HEK293 (cell line): Measurements from ENCODE around the gene HLA-DMB.

Source experiments
- CTCF ChIA-PET: fragments of 350-600 bp; formaldehyde crosslinking; extraction: SDS; loops from one replicate; lab custom pipeline; 2021; ENCODE audit warnings: antibody characterized with exemption; lab: Yijun Ruan, JAX
- POLR2A ChIA-PET: fragments of 300-600 bp; formaldehyde crosslinking; extraction: SDS; loops from one replicate; lab custom pipeline; 2020; ENCODE audit warnings: antibody characterized with exemption, inconsistent platforms; lab: Yijun Ruan, JAX
- H3K27ac ChIP-seq: fragments of 200-500 bp; sonication (Bioruptor generic); 2 replicates; pipeline ENCODE4 v1.5.1; 2014; ENCODE audit warnings: low read depth, low read length, control low read depth, inconsistent platforms; ENCODE audit errors: extremely low read depth
- H3K36me3 ChIP-seq, 2 experiments: fragments of 200-500 bp in 1 of 2; sonication (Bioruptor generic) in 1 of 2; 1 replicate in 1 of 2; 2 replicates in 1 of 2; pipeline ENCODE4 v1.5.1; 2014 to 2017; ENCODE audit warnings: inconsistent platforms in 2 of 2, low read length in 2 of 2; ENCODE audit not compliant: control insufficient read depth in 2 of 2, insufficient read depth in 1 of 2
- H3K4me1 ChIP-seq: fragments of 200-500 bp; sonication (Bioruptor generic); 2 replicates; pipeline ENCODE4 v1.5.1; 2014; ENCODE audit warnings: mild to moderate bottlenecking, low read length, inconsistent platforms; ENCODE audit not compliant: control insufficient read depth, insufficient read depth
- H3K4me3 ChIP-seq: 2 replicates; pipeline ENCODE4 v1.5.1; 2011; ENCODE audit warnings: low read depth, mild to moderate bottlenecking, control low read depth, low read length, moderate library complexity
- H3K9me3 ChIP-seq: fragments of 200-500 bp; sonication (Bioruptor generic); 2 replicates; pipeline ENCODE4 v1.5.1; 2014; ENCODE audit warnings: low read depth, low read length, inconsistent platforms; ENCODE audit not compliant: control insufficient read depth, insufficient read depth
- GFI1B ChIP-seq: fragments of 450-650 bp; formaldehyde crosslinking; IDR thresholded peaks from 2 replicates; pipeline ENCODE4 v1.5.1; 2016; ENCODE audit warnings: missing biosample characterization, missing genetic modification characterization
- HOXD13 ChIP-seq: sonication (generic); formaldehyde crosslinking; IDR thresholded peaks from 2 replicates; pipeline ENCODE4 v1.8.0; 2022; ENCODE audit warnings: missing genetic modification reagents, borderline replicate concordance
- KLF9 ChIP-seq: fragments of 450-650 bp; formaldehyde crosslinking; IDR thresholded peaks from 2 replicates; pipeline ENCODE4 v1.5.1; 2016; ENCODE audit warnings: missing biosample characterization, missing genetic modification characterization, low read depth
- SCRT2 ChIP-seq: fragments of 450-650 bp; formaldehyde crosslinking; IDR thresholded peaks from 2 replicates; pipeline ENCODE4 v1.5.1; 2016; ENCODE audit warnings: missing biosample characterization, missing genetic modification characterization
- SP3 ChIP-seq: fragments of 450-650 bp; formaldehyde crosslinking; IDR thresholded peaks from 2 replicates; pipeline ENCODE4 v1.5.1; 2016; ENCODE audit warnings: missing biosample characterization, missing genetic modification characterization
- ZBTB48 ChIP-seq: fragments of 450-650 bp; formaldehyde crosslinking; IDR thresholded peaks from 2 replicates; pipeline ENCODE4 v1.5.1; 2016; ENCODE audit warnings: missing biosample characterization, missing genetic modification characterization
- ZFHX2 ChIP-seq: fragments of 450-650 bp; formaldehyde crosslinking; conservative IDR thresholded peaks from 2 replicates; pipeline ENCODE4 v1.5.1; 2016; ENCODE audit warnings: missing biosample characterization, missing genetic modification characterization
- ZNF121 ChIP-seq: fragments of 450-650 bp; formaldehyde crosslinking; IDR thresholded peaks from 2 replicates; pipeline ENCODE4 v1.5.1; 2016; ENCODE audit warnings: missing biosample characterization, missing genetic modification characterization
- ZNF423 ChIP-seq: fragments of 450-650 bp; formaldehyde crosslinking; IDR thresholded peaks from 2 replicates; pipeline ENCODE4 v1.5.1; 2016; ENCODE audit warnings: missing biosample characterization, missing genetic modification characterization
- ZNF561 ChIP-seq: fragments of 450-650 bp; IDR thresholded peaks from 2 replicates; pipeline ENCODE4 v1.5.1; 2018; ENCODE audit warnings: missing biosample characterization, missing genetic modification characterization, borderline replicate concordance
- ZNF600 ChIP-seq: fragments of 450-650 bp; formaldehyde crosslinking; IDR thresholded peaks from 2 replicates; pipeline ENCODE4 v1.5.1; 2016; ENCODE audit warnings: missing biosample characterization, missing genetic modification characterization
- ZNF658 ChIP-seq: fragments of 450-650 bp; formaldehyde crosslinking; IDR thresholded peaks from 2 replicates; pipeline ENCODE4; 2016; ENCODE audit warnings: missing biosample characterization, missing genetic modification characterization
- ZNF747 ChIP-seq: fragments of 450-650 bp; formaldehyde crosslinking; IDR thresholded peaks from 2 replicates; pipeline ENCODE4 v1.5.1; 2016; ENCODE audit warnings: missing biosample characterization, missing genetic modification characterization
- ZXDB ChIP-seq: fragments of 450-650 bp; formaldehyde crosslinking; IDR thresholded peaks from 2 replicates; pipeline ENCODE4 v1.5.1; 2016; ENCODE audit warnings: missing biosample characterization, missing genetic modification characterization
- TF ChIP-seq, protein P1 (sequence below): fragments of 450-650 bp; formaldehyde crosslinking; IDR thresholded peaks from 2 replicates; pipeline ENCODE4 v1.5.1; 2016; ENCODE audit warnings: missing biosample characterization, missing genetic modification characterization
- TF ChIP-seq, protein P2 (sequence below): fragments of 450-650 bp; formaldehyde crosslinking; conservative IDR thresholded peaks from 2 replicates; pipeline ENCODE4 v1.5.1; 2016; ENCODE audit warnings: low read depth, missing biosample characterization, missing genetic modification characterization
- TF ChIP-seq, protein P3 (sequence below): fragments of 450-650 bp; formaldehyde crosslinking; IDR thresholded peaks from 2 replicates; pipeline ENCODE4; 2016; ENCODE audit warnings: missing biosample characterization, missing genetic modification characterization

HLA-DMB gene

DNA sequence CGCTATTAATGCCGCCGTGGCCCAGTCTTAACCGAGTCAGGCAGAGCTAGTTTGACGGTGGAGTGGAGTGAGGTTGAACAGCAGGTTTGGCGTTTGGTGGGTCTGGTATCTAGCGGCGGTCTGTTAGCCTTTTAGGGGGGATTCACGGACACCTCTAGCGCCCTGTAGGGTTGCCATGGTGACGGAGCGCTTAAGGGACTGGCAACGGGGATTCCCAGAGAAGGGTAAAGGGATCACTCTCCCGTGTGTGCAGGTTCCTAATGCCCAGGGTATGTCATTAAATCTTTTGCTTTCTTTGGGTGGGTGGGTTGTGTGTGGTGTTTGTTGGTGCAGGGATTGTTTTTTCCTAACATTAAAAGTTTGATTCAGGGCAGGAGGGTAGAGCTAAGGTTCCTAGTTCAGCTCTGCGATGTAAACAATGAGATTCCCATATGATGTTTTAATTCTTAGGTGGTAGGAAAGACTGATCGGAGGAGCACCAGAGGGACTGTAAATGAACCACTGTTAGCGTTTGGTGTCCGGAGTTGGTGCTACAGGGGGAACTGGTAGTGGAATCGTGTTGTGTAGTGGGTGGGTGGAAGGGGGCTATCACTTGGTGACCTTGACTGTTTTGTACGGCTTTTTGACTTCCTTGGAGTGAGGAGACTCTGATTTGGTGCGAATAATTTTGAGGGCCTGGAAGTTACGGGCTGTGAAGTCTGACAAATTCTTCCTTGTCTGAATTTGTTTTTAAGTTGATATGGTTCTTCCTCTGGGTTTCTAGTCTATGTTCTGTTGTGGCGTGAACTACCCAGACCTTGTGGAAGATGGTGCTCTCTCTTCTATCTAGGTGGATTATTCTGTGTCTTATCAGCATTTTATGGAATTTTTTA is 32.6 kb upstream of the HLA-DMB start:
- Histone ChIP-seq H3K4me3 (peak overlapping the region; percentile 97), H3K27ac (peak overlapping the region; percentile 99), H3K4me1 (peaks cover 25% of the 10 kb centered on the region), H3K9me3 (no peaks in the 10 kb centered on the region), H3K36me3 (peaks cover 49 to 75% of the 10 kb centered on the region in 2 experiments)
- ChIA-PET CTCF (interaction anchor here (0.6 to 18.0 kb wide), 6 partner anchors 13 to 331 kb away, joined by 3 to 344 read pairs (median 7); partner anchors contain the start of gene HLA-DMA), POLR2A (interaction anchor here (1.2 to 11.3 kb wide), 19 partner anchors 9 to 1146 kb away, joined by 3 to 405 read pairs (median 24); partner anchors contain the start of genes ATF6B, CUTA, FKBPL and HLA-DMA)
- TF ChIP-seq, protein P1, sequence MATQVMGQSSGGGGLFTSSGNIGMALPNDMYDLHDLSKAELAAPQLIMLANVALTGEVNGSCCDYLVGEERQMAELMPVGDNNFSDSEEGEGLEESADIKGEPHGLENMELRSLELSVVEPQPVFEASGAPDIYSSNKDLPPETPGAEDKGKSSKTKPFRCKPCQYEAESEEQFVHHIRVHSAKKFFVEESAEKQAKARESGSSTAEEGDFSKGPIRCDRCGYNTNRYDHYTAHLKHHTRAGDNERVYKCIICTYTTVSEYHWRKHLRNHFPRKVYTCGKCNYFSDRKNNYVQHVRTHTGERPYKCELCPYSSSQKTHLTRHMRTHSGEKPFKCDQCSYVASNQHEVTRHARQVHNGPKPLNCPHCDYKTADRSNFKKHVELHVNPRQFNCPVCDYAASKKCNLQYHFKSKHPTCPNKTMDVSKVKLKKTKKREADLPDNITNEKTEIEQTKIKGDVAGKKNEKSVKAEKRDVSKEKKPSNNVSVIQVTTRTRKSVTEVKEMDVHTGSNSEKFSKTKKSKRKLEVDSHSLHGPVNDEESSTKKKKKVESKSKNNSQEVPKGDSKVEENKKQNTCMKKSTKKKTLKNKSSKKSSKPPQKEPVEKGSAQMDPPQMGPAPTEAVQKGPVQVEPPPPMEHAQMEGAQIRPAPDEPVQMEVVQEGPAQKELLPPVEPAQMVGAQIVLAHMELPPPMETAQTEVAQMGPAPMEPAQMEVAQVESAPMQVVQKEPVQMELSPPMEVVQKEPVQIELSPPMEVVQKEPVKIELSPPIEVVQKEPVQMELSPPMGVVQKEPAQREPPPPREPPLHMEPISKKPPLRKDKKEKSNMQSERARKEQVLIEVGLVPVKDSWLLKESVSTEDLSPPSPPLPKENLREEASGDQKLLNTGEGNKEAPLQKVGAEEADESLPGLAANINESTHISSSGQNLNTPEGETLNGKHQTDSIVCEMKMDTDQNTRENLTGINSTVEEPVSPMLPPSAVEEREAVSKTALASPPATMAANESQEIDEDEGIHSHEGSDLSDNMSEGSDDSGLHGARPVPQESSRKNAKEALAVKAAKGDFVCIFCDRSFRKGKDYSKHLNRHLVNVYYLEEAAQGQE = 0 out of 2 replicates have a peak, but pooled peaks have one; percentile 20
- TF ChIP-seq ZNF747 (tag by site-specific recombination) (peak; percentile 12; the same call in 1 of the 2 replicates), ZXDB (tag by site-specific recombination) (peak; percentile 92), ZNF121 (tag by site-specific recombination) (no peak), HOXD13 (CRISPR knock-in tag) (no peak; the same call in 1 of the 2 replicates), ZNF561 (tag by site-specific recombination) (no peak), SP3 (tag by site-specific recombination) (peak; percentile 1; the same call in 1 of the 2 replicates), KLF9 (tag by site-specific recombination) (0 out of 2 replicates have a peak, but pooled peaks have one; percentile 17), SCRT2 (tag by site-specific recombination) (no peak), ZNF658 (no peak; the same call in 1 of the 2 replicates), ZBTB48 (tag by site-specific recombination) (peak; percentile 79), ZFHX2 (tag by site-specific recombination) (0 out of 2 replicates have a peak, but pooled peaks have one; percentile 17), GFI1B (0 out of 2 replicates have a peak, but pooled peaks have one; percentile 20), ZNF423 (tag by site-specific recombination) (no peak), ZNF600 (tag by site-specific recombination) (peak; percentile 4; the same call in 1 of the 2 replicates)
- TF ChIP-seq, protein P2, sequence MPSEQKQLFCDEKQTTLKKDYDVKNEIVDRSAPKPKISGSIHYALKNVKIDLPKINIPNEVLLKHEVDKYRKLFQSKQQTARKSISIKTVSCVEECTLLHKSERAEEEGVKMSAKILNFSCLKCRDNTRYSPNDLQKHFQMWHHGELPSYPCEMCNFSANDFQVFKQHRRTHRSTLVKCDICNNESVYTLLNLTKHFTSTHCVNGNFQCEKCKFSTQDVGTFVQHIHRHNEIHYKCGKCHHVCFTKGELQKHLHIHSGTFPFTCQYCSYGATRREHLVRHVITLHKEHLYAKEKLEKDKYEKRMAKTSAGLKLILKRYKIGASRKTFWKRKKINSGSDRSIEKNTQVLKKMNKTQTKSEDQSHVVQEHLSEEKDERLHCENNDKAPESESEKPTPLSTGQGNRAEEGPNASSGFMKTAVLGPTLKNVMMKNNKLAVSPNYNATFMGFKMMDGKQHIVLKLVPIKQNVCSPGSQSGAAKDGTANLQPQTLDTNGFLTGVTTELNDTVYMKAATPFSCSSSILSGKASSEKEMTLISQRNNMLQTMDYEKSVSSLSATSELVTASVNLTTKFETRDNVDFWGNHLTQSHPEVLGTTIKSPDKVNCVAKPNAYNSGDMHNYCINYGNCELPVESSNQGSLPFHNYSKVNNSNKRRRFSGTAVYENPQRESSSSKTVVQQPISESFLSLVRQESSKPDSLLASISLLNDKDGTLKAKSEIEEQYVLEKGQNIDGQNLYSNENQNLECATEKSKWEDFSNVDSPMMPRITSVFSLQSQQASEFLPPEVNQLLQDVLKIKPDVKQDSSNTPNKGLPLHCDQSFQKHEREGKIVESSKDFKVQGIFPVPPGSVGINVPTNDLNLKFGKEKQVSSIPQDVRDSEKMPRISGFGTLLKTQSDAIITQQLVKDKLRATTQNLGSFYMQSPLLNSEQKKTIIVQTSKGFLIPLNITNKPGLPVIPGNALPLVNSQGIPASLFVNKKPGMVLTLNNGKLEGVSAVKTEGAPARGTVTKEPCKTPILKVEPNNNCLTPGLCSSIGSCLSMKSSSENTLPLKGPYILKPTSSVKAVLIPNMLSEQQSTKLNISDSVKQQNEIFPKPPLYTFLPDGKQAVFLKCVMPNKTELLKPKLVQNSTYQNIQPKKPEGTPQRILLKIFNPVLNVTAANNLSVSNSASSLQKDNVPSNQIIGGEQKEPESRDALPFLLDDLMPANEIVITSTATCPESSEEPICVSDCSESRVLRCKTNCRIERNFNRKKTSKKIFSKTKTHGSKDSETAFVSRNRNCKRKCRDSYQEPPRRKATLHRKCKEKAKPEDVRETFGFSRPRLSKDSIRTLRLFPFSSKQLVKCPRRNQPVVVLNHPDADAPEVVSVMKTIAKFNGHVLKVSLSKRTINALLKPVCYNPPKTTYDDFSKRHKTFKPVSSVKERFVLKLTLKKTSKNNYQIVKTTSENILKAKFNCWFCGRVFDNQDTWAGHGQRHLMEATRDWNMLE = 0 out of 2 replicates have a peak, but pooled peaks have one; percentile 21
- TF ChIP-seq, protein P3, sequence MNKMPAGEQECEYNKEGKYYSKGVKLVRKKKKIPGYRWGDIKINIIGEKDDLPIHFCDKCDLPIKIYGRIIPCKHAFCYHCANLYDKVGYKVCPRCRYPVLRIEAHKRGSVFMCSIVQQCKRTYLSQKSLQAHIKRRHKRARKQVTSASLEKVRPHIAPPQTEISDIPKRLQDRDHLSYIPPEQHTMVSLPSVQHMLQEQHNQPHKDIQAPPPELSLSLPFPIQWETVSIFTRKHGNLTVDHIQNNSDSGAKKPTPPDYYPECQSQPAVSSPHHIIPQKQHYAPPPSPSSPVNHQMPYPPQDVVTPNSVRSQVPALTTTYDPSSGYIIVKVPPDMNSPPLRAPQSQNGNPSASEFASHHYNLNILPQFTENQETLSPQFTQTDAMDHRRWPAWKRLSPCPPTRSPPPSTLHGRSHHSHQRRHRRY (tag by site-specific recombination) = peak; percentile 27; the same call in 1 of the 2 replicates
